ENCODE measurements around the gene THRAP3. TPM values are rescaled to one million over a fixed set of nuclear protein-coding genes. Genes with fewer than 3 reads are reported as not detected.

Gene THRAP3
- total RNA-seq, 1 experiment from 2014 or later, result 133 TPM

GRCh38 chr1:36207339-36207738 lies 16.9 kb upstream of the THRAP3 start:
- CTCF ChIA-PET, result no interaction called here
- no peak for TF ChIP-seq EZH2 (IDR thresholded peaks at IDR 0.05; ENCODE audit: borderline replicate concordance, low read depth, low read length, poor library complexity, severe bottlenecking)
- no peak for TF ChIP-seq CTCF (conservative IDR thresholded peaks at IDR 0.05; ENCODE audit: low read depth, low read length)
- Histone ChIP-seq H3K27ac (ENCODE audit: low read depth, low read length, poor library complexity, severe bottlenecking) (no peak overlapping the region), H3K4me3 (ENCODE audit: low read depth, low read length, poor library complexity, severe bottlenecking) (no peak overlapping the region), H3K9me3 (ENCODE audit: low read depth, low read length, poor library complexity, severe bottlenecking) (no peaks in the 10 kb centered on the region), H3K27me3 (replicated peaks; ENCODE audit: insufficient read depth, low read depth, low read length, poor library complexity) (no peaks in the 10 kb centered on the region), H3K4me1 (ENCODE audit: insufficient read depth, low read length, poor library complexity, severe bottlenecking) (no peaks in the 10 kb centered on the region), H3K36me3 (ENCODE audit: insufficient read depth, low read length, poor library complexity, severe bottlenecking) (no peaks in the 10 kb centered on the region)
- no peak for DNase-seq (ENCODE audit: low spot score)
- no TSS peak for BruUV-seq (replicated peaks)
- POLR2A ChIA-PET (ENCODE audit: low non-redundant PET), result no interaction called here
- intact Hi-C loops (cut with micrococcal nuclease; ENCODE audit: unreplicated experiment), result no loop called here

- POLR2A ChIA-PET (ENCODE audit: low non-redundant PET), result no interaction called here
These were observed 15.1 kb upstream of the THRAP3 start for GRCh38 chr1:36208978-36209703.

GRCh38 chr1:36211307-36211706 lies 12.9 kb upstream of the THRAP3 start:
- DNase-seq (ENCODE audit: low spot score), result no peak
- intact Hi-C loops (cut with micrococcal nuclease; ENCODE audit: unreplicated experiment), result no loop called here
- no peak for TF ChIP-seq CTCF (conservative IDR thresholded peaks at IDR 0.05; ENCODE audit: low read depth, low read length)
- no peak for TF ChIP-seq EZH2 (IDR thresholded peaks at IDR 0.05; ENCODE audit: borderline replicate concordance, low read depth, low read length, poor library complexity, severe bottlenecking)
- BruUV-seq (replicated peaks), result no TSS peak
- POLR2A ChIA-PET (ENCODE audit: low non-redundant PET), result no interaction called here
- H3K36me3 ChIP-seq (ENCODE audit: insufficient read depth, low read length, poor library complexity, severe bottlenecking), result no peaks in the 10 kb centered on the region
- no peak overlapping the region for H3K4me3 ChIP-seq (ENCODE audit: low read depth, low read length, poor library complexity, severe bottlenecking)
- no peaks in the 10 kb centered on the region for H3K9me3 ChIP-seq (ENCODE audit: low read depth, low read length, poor library complexity, severe bottlenecking)
- no peak overlapping the region for H3K27ac ChIP-seq (ENCODE audit: low read depth, low read length, poor library complexity, severe bottlenecking)
- no peaks in the 10 kb centered on the region for H3K27me3 ChIP-seq (replicated peaks; ENCODE audit: insufficient read depth, low read depth, low read length, poor library complexity)
- H3K4me1 ChIP-seq (ENCODE audit: insufficient read depth, low read length, poor library complexity, severe bottlenecking), result no peaks in the 10 kb centered on the region
- CTCF ChIA-PET, result no interaction called here

More at GRCh38 chr1:36208978-36209703, 15.1 kb upstream of the THRAP3 start:
- no peaks in the 10 kb centered on the region for H3K4me1 ChIP-seq (ENCODE audit: insufficient read depth, low read length, poor library complexity, severe bottlenecking)
- TF ChIP-seq EZH2 (IDR thresholded peaks at IDR 0.05; ENCODE audit: borderline replicate concordance, low read depth, low read length, poor library complexity, severe bottlenecking) (no peak), CTCF (conservative IDR thresholded peaks at IDR 0.05; ENCODE audit: low read depth, low read length) (0 out of 2 replicates have a peak, but pooled peaks have one; percentile 32)
- H3K27me3 ChIP-seq (replicated peaks; ENCODE audit: insufficient read depth, low read depth, low read length, poor library complexity), result no peaks in the 10 kb centered on the region
- intact Hi-C loops (cut with micrococcal nuclease; ENCODE audit: unreplicated experiment), result no loop called here
- BruUV-seq (replicated peaks), result no TSS peak
- H3K9me3 ChIP-seq (ENCODE audit: low read depth, low read length, poor library complexity, severe bottlenecking), result no peaks in the 10 kb centered on the region
- H3K4me3 ChIP-seq (ENCODE audit: low read depth, low read length, poor library complexity, severe bottlenecking), result no peak overlapping the region
- H3K27ac ChIP-seq (ENCODE audit: low read depth, low read length, poor library complexity, severe bottlenecking), result no peak overlapping the region
- CTCF ChIA-PET, result interaction anchor here (0.7 kb wide), 1 partner anchor 105 kb away, joined by 19 read pairs; no protein-coding TSS in a partner anchor
- H3K36me3 ChIP-seq (ENCODE audit: insufficient read depth, low read length, poor library complexity, severe bottlenecking), result no peaks in the 10 kb centered on the region
- DNase-seq (ENCODE audit: low spot score), result peak; percentile 67
